CD4-positive, CD25-positive, alpha-beta regulatory T cell (primary cell): ENCODE results near the gene SOX5. TPM values are rescaled to one million over a fixed set of nuclear protein-coding genes. Genes with fewer than 3 reads are reported as not detected.

Experiments
- ATAC-seq, 2 donors: fragments of 150-1000 bp; cut with Tn5 transposase; one replicate each; pipeline ENCODE4 v1.10.0; 2021; ENCODE audit warnings: low read depth in 2 of 2, moderate number of reproducible peaks in 2 of 2, moderate library complexity in 1 of 2
- DNase-seq, 3 donors: peaks; one replicate each; pipeline versions ENCODE4 v3.0.0 to v3.0.0-alpha.2; 2012 to 2022; ENCODE audit warnings: mixed read lengths in 1 of 3
- H3K27ac ChIP-seq: one replicate; pipeline ENCODE4 v1.7.0; 2013; ENCODE audit warnings: mild to moderate bottlenecking, low read length; ENCODE audit not compliant: insufficient read depth, poor library complexity, severe bottlenecking
- H3K27me3 ChIP-seq: one replicate; pipeline ENCODE4 v1.7.0; 2013; ENCODE audit warnings: low read length; ENCODE audit not compliant: control insufficient read depth, insufficient read depth
- H3K36me3 ChIP-seq: one replicate; pipeline ENCODE4 v1.7.0; 2013; ENCODE audit warnings: mild to moderate bottlenecking, low read length, moderate library complexity; ENCODE audit not compliant: control insufficient read depth, insufficient read depth
- H3K4me1 ChIP-seq: 2 replicates; pipeline ENCODE4 v1.7.0; 2013; ENCODE audit warnings: mild to moderate bottlenecking, low read length; ENCODE audit not compliant: insufficient read depth, control insufficient read depth, poor library complexity, severe bottlenecking
- H3K4me3 ChIP-seq: one replicate; pipeline ENCODE4 v1.7.0; 2013; ENCODE audit warnings: low read depth, mild to moderate bottlenecking, low read length, moderate library complexity
- H3K9me3 ChIP-seq, 2 experiments: 1 replicate in 1 of 2; 2 replicates in 1 of 2; pipeline ENCODE4 v1.7.0; 2013; ENCODE audit warnings: low read length in 2 of 2, mild to moderate bottlenecking in 1 of 2, moderate library complexity in 1 of 2; ENCODE audit not compliant: control insufficient read depth in 2 of 2
- H3K27ac Mint-ChIP-seq, 3 donors: one replicate each; pipeline ENCODE4 v1.8.0; 2020 to 2022; ENCODE audit warnings: mild to moderate bottlenecking in 3 of 3, mixed read lengths in 3 of 3, moderate library complexity in 2 of 3
- H3K27me3 Mint-ChIP-seq: one replicate; pipeline ENCODE4 v1.8.0; 2022; ENCODE audit warnings: mild to moderate bottlenecking, mixed read lengths
- H3K36me3 Mint-ChIP-seq: one replicate; pipeline ENCODE4 v1.8.0; 2020; ENCODE audit warnings: mixed read lengths
- H3K4me1 Mint-ChIP-seq, 4 donors: one replicate each; pipeline ENCODE4 v1.8.0; 2020 to 2022; ENCODE audit warnings: mixed read lengths in 4 of 4, mild to moderate bottlenecking in 1 of 4
- H3K4me3 Mint-ChIP-seq, 4 donors: one replicate each; pipeline ENCODE4 v1.8.0; 2020 to 2022; ENCODE audit warnings: mild to moderate bottlenecking in 4 of 4, mixed read lengths in 4 of 4, moderate library complexity in 3 of 4
- H3K9me3 Mint-ChIP-seq, 7 donors: one replicate each; pipeline ENCODE4 v1.8.0; 2020 to 2022; ENCODE audit warnings: mixed read lengths in 7 of 7, mild to moderate bottlenecking in 3 of 7, moderate library complexity in 2 of 7
- polyA plus RNA-seq, 4 donors: library from polyadenylated mRNA; unstranded; fragments of 300-500 nt; fragmentation: Illumina TruSeq; gene quantifications; one replicate each; pipeline ENCODE4 v1.2.3, GENCODE V29; 2021
- total RNA-seq: library from RNA; stranded (reverse); gene quantifications from one replicate; pipeline ENCODE4 v1.2.3, GENCODE V29; 2022

SOX5 gene
- total and polyA plus RNA-seq, 5 donors from 2014 or later = not detected

- H3K27me3 ChIP-seq = no peaks in the 10 kb centered on the region
- no peak overlapping the region for H3K4me3 ChIP-seq
- Mint-ChIP-seq H3K4me1 (no peaks in the 10 kb centered on the region), H3K27me3 (peaks cover 2% of the 10 kb centered on the region), H3K9me3 (peaks cover 0 to 10% (median 0%) of the 10 kb centered on the region in 7 donors), H3K4me3 (no peak overlapping the region), H3K27ac (no peak overlapping the region), H3K36me3 (no peaks in the 10 kb centered on the region)
- H3K27ac ChIP-seq = no peak overlapping the region
- H3K9me3 ChIP-seq = no peaks in the 10 kb centered on the region
- ATAC-seq (no peak), DNase-seq (no peak)
- H3K4me1 ChIP-seq = no peaks in the 10 kb centered on the region
- H3K36me3 ChIP-seq = no peaks in the 10 kb centered on the region
These were observed 244.2 kb downstream of the SOX5 start for GRCh38 chr12:23704992-23705943.

GRCh38 chr12:23703051-23703450, 246.4 kb downstream of the SOX5 start:
- Mint-ChIP-seq H3K9me3 (peaks cover 0 to 11% (median 5%) of the 10 kb centered on the region in 7 donors), H3K36me3 (no peaks in the 10 kb centered on the region), H3K27me3 (no peaks in the 10 kb centered on the region), H3K27ac (no peak overlapping the region), H3K4me1 (no peaks in the 10 kb centered on the region), H3K4me3 (no peak overlapping the region)
- H3K9me3 ChIP-seq = no peaks in the 10 kb centered on the region
- H3K27me3 ChIP-seq = no peaks in the 10 kb centered on the region
- DNase-seq (no peak), ATAC-seq (no peak)
- no peaks in the 10 kb centered on the region for H3K4me1 ChIP-seq
- no peaks in the 10 kb centered on the region for H3K36me3 ChIP-seq
- H3K27ac ChIP-seq = no peak overlapping the region
- no peak overlapping the region for H3K4me3 ChIP-seq

GRCh38 chr12:23699031-23699430, 250.4 kb downstream of the SOX5 start:
- no peak overlapping the region for H3K27ac Mint-ChIP-seq
- no peaks in the 10 kb centered on the region for H3K27me3 ChIP-seq
- ATAC-seq (no peak), DNase-seq (no peak)
- no peaks in the 10 kb centered on the region for H3K9me3 ChIP-seq
- no peak overlapping the region for H3K27ac ChIP-seq
- no peaks in the 10 kb centered on the region for H3K4me1 Mint-ChIP-seq
- H3K27me3 Mint-ChIP-seq = no peaks in the 10 kb centered on the region
- peaks cover 1 to 12% (median 7%) of the 10 kb centered on the region in 7 donors for H3K9me3 Mint-ChIP-seq
- no peaks in the 10 kb centered on the region for H3K4me1 ChIP-seq
- no peak overlapping the region for H3K4me3 Mint-ChIP-seq
- H3K36me3 ChIP-seq = no peaks in the 10 kb centered on the region
- no peak overlapping the region for H3K4me3 ChIP-seq
- H3K36me3 Mint-ChIP-seq = no peaks in the 10 kb centered on the region

- no peak for ATAC-seq
- H3K9me3 Mint-ChIP-seq = peaks cover 3 to 12% (median 7%) of the 10 kb centered on the region in 7 donors
These were observed 254.6 kb downstream of the SOX5 start for GRCh38 chr12:23694920-23695319.

GRCh38 chr12:23694307-23694706, 255.2 kb downstream of the SOX5 start:
- Histone ChIP-seq H3K36me3 (no peaks in the 10 kb centered on the region), H3K4me1 (no peaks in the 10 kb centered on the region), H3K9me3 (no peaks in the 10 kb centered on the region), H3K4me3 (no peak overlapping the region), H3K27me3 (no peaks in the 10 kb centered on the region), H3K27ac (no peak overlapping the region)
- no peak for DNase-seq
- no peaks in the 10 kb centered on the region for H3K4me1 Mint-ChIP-seq
- no peaks in the 10 kb centered on the region for H3K36me3 Mint-ChIP-seq
- no peaks in the 10 kb centered on the region for H3K27me3 Mint-ChIP-seq
- H3K4me3 Mint-ChIP-seq = no peak overlapping the region
- H3K9me3 Mint-ChIP-seq = peaks cover 3 to 12% (median 7%) of the 10 kb centered on the region in 7 donors
- no peak for ATAC-seq
- H3K27ac Mint-ChIP-seq = no peak overlapping the region

More at GRCh38 chr12:23694920-23695319, 254.6 kb downstream of the SOX5 start:
- Histone ChIP-seq H3K36me3 (no peaks in the 10 kb centered on the region), H3K4me3 (no peak overlapping the region), H3K27ac (no peak overlapping the region), H3K4me1 (no peaks in the 10 kb centered on the region), H3K9me3 (no peaks in the 10 kb centered on the region), H3K27me3 (no peaks in the 10 kb centered on the region)
- no peaks in the 10 kb centered on the region for H3K4me1 Mint-ChIP-seq
- H3K27me3 Mint-ChIP-seq = no peaks in the 10 kb centered on the region
- no peaks in the 10 kb centered on the region for H3K36me3 Mint-ChIP-seq
- H3K27ac Mint-ChIP-seq = no peak overlapping the region
- H3K4me3 Mint-ChIP-seq = no peak overlapping the region
- DNase-seq = no peak

- no peaks in the 10 kb centered on the region for H3K9me3 ChIP-seq
- no peaks in the 10 kb centered on the region for H3K4me1 ChIP-seq
- ATAC-seq (no peak), DNase-seq (no peak)
- no peak overlapping the region for H3K4me3 ChIP-seq
- Mint-ChIP-seq H3K27me3 (no peaks in the 10 kb centered on the region), H3K9me3 (peaks cover 0 to 9% (median 0%) of the 10 kb centered on the region in 7 donors), H3K36me3 (no peaks in the 10 kb centered on the region), H3K4me3 (no peak overlapping the region), H3K4me1 (no peaks in the 10 kb centered on the region), H3K27ac (no peak overlapping the region)
- H3K27ac ChIP-seq = no peak overlapping the region
- H3K27me3 ChIP-seq = no peaks in the 10 kb centered on the region
- no peaks in the 10 kb centered on the region for H3K36me3 ChIP-seq
These were observed 261.5 kb downstream of the SOX5 start for GRCh38 chr12:23687947-23688346.

- Mint-ChIP-seq H3K9me3 (peaks cover 0 to 8% (median 0%) of the 10 kb centered on the region in 7 donors), H3K27me3 (no peaks in the 10 kb centered on the region), H3K4me3 (no peak overlapping the region), H3K27ac (no peak overlapping the region), H3K36me3 (no peaks in the 10 kb centered on the region), H3K4me1 (no peaks in the 10 kb centered on the region)
- no peak overlapping the region for H3K4me3 ChIP-seq
- no peak overlapping the region for H3K27ac ChIP-seq
- no peaks in the 10 kb centered on the region for H3K4me1 ChIP-seq
- no peaks in the 10 kb centered on the region for H3K36me3 ChIP-seq
- ATAC-seq (no peak), DNase-seq (no peak)
- H3K9me3 ChIP-seq = no peaks in the 10 kb centered on the region
- H3K27me3 ChIP-seq = no peaks in the 10 kb centered on the region
These were observed 263.4 kb downstream of the SOX5 start for GRCh38 chr12:23686095-23686494.

GRCh38 chr12:23684121-23684520, 265.3 kb downstream of the SOX5 start:
- no peak overlapping the region for H3K27ac Mint-ChIP-seq
- H3K4me3 Mint-ChIP-seq = no peak overlapping the region
- H3K4me1 Mint-ChIP-seq = no peaks in the 10 kb centered on the region
- no peaks in the 10 kb centered on the region for H3K36me3 Mint-ChIP-seq
- Histone ChIP-seq H3K27ac (no peak overlapping the region), H3K36me3 (no peaks in the 10 kb centered on the region), H3K9me3 (peaks cover 0 to 4% of the 10 kb centered on the region in 2 experiments), H3K27me3 (no peaks in the 10 kb centered on the region), H3K4me3 (no peak overlapping the region), H3K4me1 (no peaks in the 10 kb centered on the region)
- DNase-seq = no peak
- peaks cover 0 to 3% (median 0%) of the 10 kb centered on the region in 7 donors for H3K9me3 Mint-ChIP-seq
- ATAC-seq = no peak
- H3K27me3 Mint-ChIP-seq = no peaks in the 10 kb centered on the region
